ENCODE results near the gene ZDHHC18. TPM values are rescaled to one million over a fixed set of nuclear protein-coding genes. Genes with fewer than 3 reads are reported as not detected.
A peak's percentile ranks its signal among the peaks of the same experiment; 100 is the strongest.

The ZDHHC18 gene
- total RNA-seq, 1 donor from 2014 or later = 25.5 TPM

DNA sequence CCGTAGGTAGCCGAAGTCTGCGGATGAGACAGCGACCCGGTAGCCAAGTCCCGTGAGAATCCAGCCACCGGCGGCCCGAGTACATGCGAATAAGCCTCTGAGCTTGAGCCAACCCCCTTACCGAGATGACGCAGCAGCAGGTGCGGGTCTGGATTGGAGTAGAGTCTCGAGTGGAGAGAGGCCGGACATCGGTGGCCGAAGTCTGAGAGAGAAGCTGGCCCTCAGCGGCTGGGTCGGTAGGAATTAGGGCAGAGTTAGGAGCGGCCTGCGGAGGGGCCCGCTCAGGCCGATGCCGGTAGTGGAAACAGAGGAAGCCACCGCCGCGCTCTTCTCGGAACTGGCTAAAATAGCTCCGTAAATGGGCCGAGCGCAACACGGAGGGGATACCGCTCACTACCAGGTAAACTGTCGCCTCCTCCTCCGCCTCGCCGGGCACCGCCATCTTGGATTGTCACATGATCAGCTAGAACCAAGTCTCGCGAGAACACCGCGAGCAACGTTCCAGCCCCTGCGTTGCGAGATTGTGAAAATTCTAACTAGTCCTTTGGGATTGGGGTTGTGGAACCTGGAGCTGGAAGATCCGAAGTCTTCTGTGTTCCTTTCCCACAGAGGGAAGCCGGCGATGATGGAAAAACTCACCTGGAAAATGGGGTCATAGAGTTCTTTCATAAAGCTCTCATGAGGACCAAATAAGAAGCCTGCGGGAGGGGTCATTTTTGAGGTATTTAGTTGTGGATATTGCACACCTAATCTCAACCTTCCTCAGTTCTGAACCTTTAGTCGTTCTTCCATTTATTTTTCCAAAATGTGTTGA lies 73.7 kb downstream of the ZDHHC18 start, which contains the start of gene GPATCH3:
TSS of gene GPATCH3 (minus strand) at position 467 of the 814 bp plus-strand sequence. CDS start at position 442, 25 bp downstream.
- Mint-ChIP-seq H3K4me3 (ENCODE audit: unreplicated experiment) (peak within 1 kb of the TSS; percentile 90), H3K9me3 (ENCODE audit: low read depth) (no peaks in the 10 kb centered on the region), H3K27me3 (ENCODE audit: low read depth) (no peaks in the 10 kb centered on the region), H3K27ac (ENCODE audit: unreplicated experiment) (peak within 1 kb of the TSS; percentile 99), H3K36me3 (ENCODE audit: low read depth) (peaks cover 4% of the 10 kb centered on the region), H3K4me1 (ENCODE audit: low read depth) (peaks cover 21% of the 10 kb centered on the region)
- DNase-seq (ENCODE audit: low spot score) = no peak
- TF ChIP-seq, protein P1, sequence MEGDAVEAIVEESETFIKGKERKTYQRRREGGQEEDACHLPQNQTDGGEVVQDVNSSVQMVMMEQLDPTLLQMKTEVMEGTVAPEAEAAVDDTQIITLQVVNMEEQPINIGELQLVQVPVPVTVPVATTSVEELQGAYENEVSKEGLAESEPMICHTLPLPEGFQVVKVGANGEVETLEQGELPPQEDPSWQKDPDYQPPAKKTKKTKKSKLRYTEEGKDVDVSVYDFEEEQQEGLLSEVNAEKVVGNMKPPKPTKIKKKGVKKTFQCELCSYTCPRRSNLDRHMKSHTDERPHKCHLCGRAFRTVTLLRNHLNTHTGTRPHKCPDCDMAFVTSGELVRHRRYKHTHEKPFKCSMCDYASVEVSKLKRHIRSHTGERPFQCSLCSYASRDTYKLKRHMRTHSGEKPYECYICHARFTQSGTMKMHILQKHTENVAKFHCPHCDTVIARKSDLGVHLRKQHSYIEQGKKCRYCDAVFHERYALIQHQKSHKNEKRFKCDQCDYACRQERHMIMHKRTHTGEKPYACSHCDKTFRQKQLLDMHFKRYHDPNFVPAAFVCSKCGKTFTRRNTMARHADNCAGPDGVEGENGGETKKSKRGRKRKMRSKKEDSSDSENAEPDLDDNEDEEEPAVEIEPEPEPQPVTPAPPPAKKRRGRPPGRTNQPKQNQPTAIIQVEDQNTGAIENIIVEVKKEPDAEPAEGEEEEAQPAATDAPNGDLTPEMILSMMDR (IDR thresholded peaks at IDR 0.05) = no peak

DNA sequence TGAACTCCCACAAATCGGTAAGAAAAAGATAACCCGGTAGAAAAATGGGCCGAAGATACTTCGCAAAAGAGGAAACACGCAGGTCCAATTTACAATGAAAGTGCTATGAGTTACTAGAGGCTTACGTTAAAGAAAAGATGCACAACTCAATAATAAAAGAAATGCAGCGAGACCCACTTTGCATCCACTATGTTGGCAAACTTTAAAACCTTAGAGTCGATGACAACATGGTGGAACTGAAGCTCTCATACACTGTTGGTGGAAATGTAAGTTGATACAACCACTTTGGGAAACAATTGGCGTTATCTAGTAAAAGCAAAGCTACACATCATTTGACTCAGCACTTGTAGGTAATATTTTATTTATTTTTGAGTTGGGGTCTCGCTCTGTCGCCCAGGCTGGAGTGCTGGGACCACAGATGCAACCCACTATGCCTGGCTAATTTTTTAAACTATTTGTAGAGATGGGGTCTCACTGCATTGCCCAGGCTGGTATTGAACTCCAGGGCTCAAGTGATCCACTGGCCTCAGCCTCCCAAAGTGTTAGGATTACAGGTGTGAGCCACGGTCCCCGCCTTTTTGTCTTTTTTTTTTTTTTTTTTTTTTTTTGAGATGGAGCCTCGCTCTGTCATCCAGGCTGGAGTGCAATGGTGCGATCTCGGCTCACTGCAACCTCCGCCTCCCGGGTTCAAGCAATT lies 74.5 kb downstream of the ZDHHC18 start:
- no peak for DNase-seq (ENCODE audit: low spot score)
- H3K9me3 Mint-ChIP-seq (ENCODE audit: low read depth) = no peaks in the 10 kb centered on the region
- TF ChIP-seq, protein P1 (IDR thresholded peaks at IDR 0.05) = no peak

More for the DNA sequence above, 74.5 kb downstream of the ZDHHC18 start:
- H3K4me3 Mint-ChIP-seq (ENCODE audit: unreplicated experiment) = peak overlapping the region; percentile 90
- H3K27me3 Mint-ChIP-seq (ENCODE audit: low read depth) = no peaks in the 10 kb centered on the region
- H3K4me1 Mint-ChIP-seq (ENCODE audit: low read depth) = peaks cover 21% of the 10 kb centered on the region
- H3K36me3 Mint-ChIP-seq (ENCODE audit: low read depth) = peaks cover 4% of the 10 kb centered on the region
- H3K27ac Mint-ChIP-seq (ENCODE audit: unreplicated experiment) = peak overlapping the region; percentile 99

Other genes with a start within 250 kb of the ZDHHC18 start
- 56.1 to 59.5 TPM (median 57.2 TPM) in 3 replicates for gene ARID1A, start 130.7 kb upstream of the ZDHHC18 start, total RNA-seq
- 11.2 to 15.8 TPM (median 12.4 TPM) in 3 replicates for gene PIGV, start 38.7 kb upstream of the ZDHHC18 start, total RNA-seq
- not detected in 3 replicates for gene SFN, start 36.5 kb downstream of the ZDHHC18 start, total RNA-seq
- gene GPN2, start 63.6 kb downstream of the ZDHHC18 start, total RNA-seq = 19.8 to 22.0 TPM (median 21.7 TPM) in 3 replicates
- 13.7 to 14.1 TPM (median 13.7 TPM) in 3 replicates for gene GPATCH3, start 73.8 kb downstream of the ZDHHC18 start, total RNA-seq
- gene NR0B2, start 87.3 kb downstream of the ZDHHC18 start, total RNA-seq = not detected in 3 replicates
- gene NUDC, start 95.1 kb downstream of the ZDHHC18 start, total RNA-seq = 44.4 to 53.7 TPM (median 45.8 TPM) in 3 replicates
- not detected in 3 replicates for gene KDF1, start 133.8 kb downstream of the ZDHHC18 start, total RNA-seq
- gene TRNP1, start 167.0 kb downstream of the ZDHHC18 start, total RNA-seq = 56.5 to 76.5 TPM (median 72.1 TPM) in 3 replicates
- gene TENT5B, start 186.2 kb downstream of the ZDHHC18 start, total RNA-seq = 15.2 to 39.1 TPM (median 38.1 TPM) in 3 replicates